Fibroblast of lung (primary cell): ENCODE measurements around the gene KIF21B.

ENCODE experiments used
- CTCF ChIP-seq, 2 donors: IDR thresholded peaks in 1 of 2; conservative IDR thresholded peaks in 1 of 2; 1 replicate in 1 of 2; 2 replicates in 1 of 2; pipeline ENCODE4 v1.5.1; 2011 to 2012; ENCODE audit warnings: low read length in 2 of 2, control low read depth in 1 of 2, inconsistent platforms in 1 of 2, low read depth in 1 of 2, mild to moderate bottlenecking in 1 of 2
- EZH2 ChIP-seq: IDR thresholded peaks from 2 replicates; pipeline ENCODE4 v1.5.1; 2012; ENCODE audit warnings: low read length, control low read depth, mild to moderate bottlenecking; ENCODE audit errors: missing control alignments

GRCh38 chr1:201014816-201015200, 8.7 kb downstream of the KIF21B start:
- TF ChIP-seq CTCF (conservative IDR thresholded peaks at IDR 0.05 in 1 of 2, IDR thresholded peaks at IDR 0.05 in 1 of 2; ENCODE audit: low read depth in 1 of 2, low read length in 2 of 2) (no peak), EZH2 (no peak)
